AG10803 (cell line): Measurements from ENCODE around the gene CC2D1A.
A peak's percentile ranks its signal among the peaks of the same experiment; 100 is the strongest.

Experiments used
- DNase-seq: peaks from one replicate; pipeline ENCODE4 v3.0.0; 2010; ENCODE audit warnings: low read depth
- H3K4me3 ChIP-seq: 2 replicates; pipeline ENCODE4 v1.5.1; 2011; ENCODE audit warnings: mild to moderate bottlenecking, low read length, control low read depth
- CTCF ChIP-seq: conservative IDR thresholded peaks from 2 replicates; pipeline ENCODE4 v1.5.1; 2011; ENCODE audit warnings: mild to moderate bottlenecking, low read length, control low read depth, inconsistent platforms

CC2D1A gene

GRCh38 chr19:13935765-13936510 is 29.9 kb downstream of the CC2D1A start:
- peak overlapping the region; percentile 12; the same call in 1 of the 2 replicates for H3K4me3 ChIP-seq
- DNase-seq: no peak
- no peak for TF ChIP-seq CTCF

- no peak for TF ChIP-seq CTCF
- DNase-seq: no peak
- H3K4me3 ChIP-seq: peak overlapping the region; percentile 88
Observed at GRCh38 chr19:13937479-13938300, 31.7 kb downstream of the CC2D1A start.

GRCh38 chr19:13938301-13939064 is 32.5 kb downstream of the CC2D1A start, which contains the start of gene PODNL1:
PODNL1 (minus strand) TSS chr19:13938417; CDS start chr19:13938181, 236 bp downstream.
- TF ChIP-seq CTCF: no peak
- DNase-seq: peak; percentile 92
- H3K4me3 ChIP-seq: peak within 1 kb of the TSS; percentile 88

GRCh38 chr19:13942023-13942684 is 36.2 kb downstream of the CC2D1A start:
- TF ChIP-seq CTCF: no peak
- no peak overlapping the region for H3K4me3 ChIP-seq
- no peak for DNase-seq

GRCh38 chr19:13946414-13946813 is 40.4 kb downstream of the CC2D1A start:
- no peak for DNase-seq
- no peak overlapping the region for H3K4me3 ChIP-seq
- no peak for TF ChIP-seq CTCF

GRCh38 chr19:13951043-13951442 is 45.0 kb downstream of the CC2D1A start:
- no peak overlapping the region for H3K4me3 ChIP-seq
- no peak for DNase-seq
- TF ChIP-seq CTCF: no peak
